DOHH2 (cell line): ENCODE results near the gene SLC6A11.

Source experiments
- CTCF ChIP-seq: fragments of 200-600 bp; sonication (generic); IDR thresholded peaks from one replicate; pipeline ENCODE4 v1.5.1; 2014; ENCODE audit warnings: antibody characterized with exemption, mild to moderate bottlenecking, low read depth, low read length; ENCODE audit not compliant: poor library complexity, severe bottlenecking
- EZH2phosphoT487 ChIP-seq: fragments of 200-600 bp; sonication (generic); IDR thresholded peaks from 2 replicates; pipeline ENCODE4 v1.6.1; 2017; ENCODE audit warnings: borderline replicate concordance, mild to moderate bottlenecking, antibody characterized with exemption, low read length, moderate library complexity, mixed read lengths

DNA sequence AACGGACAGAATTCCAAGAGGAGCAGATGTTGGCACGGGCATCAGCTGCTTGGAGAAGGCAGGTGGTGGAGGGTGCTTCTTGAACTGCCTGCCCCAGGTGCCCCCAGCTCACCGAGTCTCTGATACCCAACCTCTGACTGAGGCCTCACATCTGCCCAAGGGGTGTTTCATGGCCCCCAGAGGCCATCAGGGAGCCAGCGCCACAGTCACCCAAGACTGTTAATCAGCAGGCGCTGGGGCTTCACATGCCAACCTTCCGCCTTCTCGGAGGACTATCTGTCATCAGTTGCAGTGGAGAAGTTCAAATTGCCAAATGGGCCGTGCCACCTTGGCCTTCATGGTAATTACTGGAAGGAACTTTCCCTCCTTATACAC, 114.6 kb downstream of the SLC6A11 start:
- TF ChIP-seq CTCF (no peak), EZH2phosphoT487 (no peak)
